ACC112 (cell line): Measurements from ENCODE around the gene EIF2S2.
A peak's percentile ranks its signal among the peaks of the same experiment; 100 is the strongest.
"Not testable (repeated sequence)": the region's sequence is repeated elsewhere in the genome, so short reads cannot be mapped to it uniquely, and the experiment has no call there.

Experiments
- H2AFZ ChIP-seq: fragments of 200-600 bp; sonication (generic); one replicate; pipeline ENCODE4 v1.6.0; 2017; ENCODE audit warnings: antibody characterized with exemption, low read length; ENCODE audit not compliant: unreplicated experiment
- H3K27ac ChIP-seq: fragments of 200-600 bp; sonication (generic); 2 replicates; pipeline ENCODE4 v1.5.1; 2014; ENCODE audit warnings: low read depth, mild to moderate bottlenecking, antibody characterized with exemption, low read length, moderate library complexity
- H3K27me3 ChIP-seq: fragments of 200-600 bp; sonication (generic); 2 replicates; pipeline ENCODE4 v1.6.1; 2014; ENCODE audit warnings: mild to moderate bottlenecking, antibody characterized with exemption, low read length, moderate library complexity, mixed read lengths; ENCODE audit not compliant: insufficient read depth
- H3K36me3 ChIP-seq: fragments of 200-600 bp; sonication (generic); 2 replicates; pipeline ENCODE4 v1.6.1; 2016; ENCODE audit warnings: mild to moderate bottlenecking, antibody characterized with exemption, low read length, moderate library complexity, mixed read lengths; ENCODE audit not compliant: insufficient read depth
- H3K4me1 ChIP-seq: fragments of 200-600 bp; sonication (generic); one replicate; pipeline ENCODE4 v1.6.1; 2016; ENCODE audit warnings: low read length, mixed read lengths; ENCODE audit not compliant: insufficient read depth, unreplicated experiment, control insufficient read depth
- H3K4me3 ChIP-seq: fragments of 200-600 bp; sonication (generic); 2 replicates; pipeline ENCODE4 v1.5.1; 2014; ENCODE audit warnings: mild to moderate bottlenecking, low read depth, low read length
- H3K79me2 ChIP-seq: fragments of 200-600 bp; sonication (generic); one replicate; pipeline ENCODE4 v1.6.0; 2016; ENCODE audit warnings: low read length; ENCODE audit not compliant: control insufficient read depth, unreplicated experiment, insufficient read depth

The EIF2S2 gene

DNA sequence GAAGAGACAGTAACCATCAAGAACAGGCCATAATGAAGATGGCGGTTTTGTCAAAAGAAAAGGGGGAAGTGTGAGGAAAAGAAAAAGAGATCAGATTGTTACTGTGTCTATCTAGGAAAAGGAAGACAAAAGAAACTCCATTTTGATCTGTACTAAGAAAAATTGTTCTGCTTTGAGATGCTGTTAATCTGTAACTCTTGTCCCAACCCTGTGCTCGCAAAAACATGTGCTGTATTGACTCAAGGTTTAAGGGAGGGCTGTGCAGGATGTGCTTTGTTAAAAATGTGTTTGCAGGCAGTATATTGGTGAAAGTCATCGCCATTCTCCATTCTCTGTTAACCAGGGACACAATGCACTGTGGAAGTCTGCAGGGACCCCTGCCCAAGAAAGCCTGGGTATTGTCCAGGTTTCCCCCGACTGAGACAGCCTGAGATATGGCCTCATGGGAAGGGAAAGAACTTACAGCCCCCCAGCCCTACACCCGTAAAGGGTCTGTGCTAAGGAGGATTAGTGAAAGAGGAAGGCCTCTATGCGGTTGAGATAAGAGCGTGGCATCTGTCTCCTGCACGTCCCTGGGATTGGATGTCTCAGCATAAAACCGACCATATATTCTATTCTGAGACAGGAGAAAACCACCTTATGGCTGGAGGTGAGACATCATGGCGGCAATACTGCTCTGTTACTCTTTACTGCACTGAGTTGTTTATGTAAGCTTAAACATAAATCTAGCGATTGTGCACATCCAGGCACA lies 23.7 kb upstream of the EIF2S2 start:
- H3K79me2 ChIP-seq, H3K27me3 ChIP-seq, H2AFZ ChIP-seq, H3K27ac ChIP-seq, H3K36me3 ChIP-seq, H3K4me3 ChIP-seq, H3K4me1 ChIP-seq: not testable (repeated sequence)

DNA sequence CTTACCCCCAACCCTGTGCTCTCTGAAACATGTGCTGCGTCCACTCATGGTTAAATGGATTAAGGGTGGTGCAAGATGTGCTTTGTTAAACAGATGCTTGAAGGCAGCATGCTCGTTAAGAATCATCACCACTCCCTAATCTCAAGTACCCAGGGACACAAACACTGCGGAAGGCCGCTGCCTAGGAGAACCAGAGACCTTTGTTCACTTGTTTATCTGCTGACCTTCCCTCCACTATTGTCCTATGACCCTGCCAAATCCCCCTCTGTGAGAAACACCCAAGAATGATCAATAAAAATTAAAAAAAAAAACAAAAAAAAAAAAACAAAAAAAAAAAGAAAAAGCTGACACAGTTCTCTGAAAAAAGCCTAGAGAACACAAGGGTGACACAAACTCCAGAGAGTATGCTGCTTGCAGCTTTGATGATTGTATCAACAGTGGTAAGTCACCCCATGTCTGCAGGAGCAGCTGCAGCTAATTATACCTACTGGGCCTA lies 21.4 kb upstream of the EIF2S2 start:
- not testable (repeated sequence) for H3K27ac ChIP-seq

DNA sequence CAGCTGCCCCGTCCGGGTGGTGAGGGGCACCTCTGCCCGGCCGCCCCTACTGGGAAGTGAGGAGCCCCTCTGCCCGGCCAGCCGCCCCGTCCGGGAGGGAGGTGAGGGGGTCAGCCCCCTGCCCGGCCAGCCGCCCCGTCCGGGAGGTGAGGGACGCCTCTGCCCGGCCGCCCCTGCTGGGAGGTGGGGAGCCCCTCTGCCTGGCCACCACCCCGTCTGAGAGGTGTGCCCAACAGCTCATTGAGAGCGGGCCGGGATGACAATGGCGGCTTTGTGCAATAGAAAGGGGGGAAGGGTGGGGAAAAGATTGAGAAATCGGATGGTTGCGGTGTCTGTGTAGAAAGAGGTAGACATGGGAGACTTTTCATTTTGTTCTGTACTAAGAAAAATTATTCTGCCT lies 20.9 kb upstream of the EIF2S2 start:
- H3K79me2 ChIP-seq, H3K36me3 ChIP-seq, H2AFZ ChIP-seq, H3K4me3 ChIP-seq, H3K4me1 ChIP-seq, H3K27me3 ChIP-seq, H3K27ac ChIP-seq: not testable (repeated sequence)

More for the DNA sequence above, 21.4 kb upstream of the EIF2S2 start:
- H3K4me1 ChIP-seq, H3K36me3 ChIP-seq, H2AFZ ChIP-seq, H3K27me3 ChIP-seq, H3K4me3 ChIP-seq, H3K79me2 ChIP-seq: not testable (repeated sequence)

DNA sequence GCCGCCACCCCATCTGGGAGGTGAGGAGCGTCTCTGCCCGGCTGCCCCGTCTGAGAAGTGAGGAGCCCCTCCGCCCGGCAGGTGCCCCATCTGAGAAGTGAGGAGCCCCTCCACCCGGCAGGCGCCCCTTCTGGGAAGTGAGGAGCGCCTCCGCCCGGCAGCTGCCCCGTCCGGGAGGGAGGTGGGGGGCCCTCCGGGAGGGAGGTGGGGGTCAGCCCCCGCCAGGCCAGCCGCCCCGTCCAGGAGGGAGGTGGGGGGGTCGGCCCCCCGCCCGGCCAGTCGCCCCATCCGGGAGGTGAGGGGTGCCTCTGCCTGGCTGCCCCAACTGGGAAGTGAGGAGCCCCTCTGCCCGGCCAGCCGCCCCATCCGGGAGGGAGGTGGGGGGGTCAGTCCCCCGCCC lies 20.4 kb upstream of the EIF2S2 start:
- H3K27me3 ChIP-seq, H3K27ac ChIP-seq, H3K4me3 ChIP-seq, H3K36me3 ChIP-seq, H3K79me2 ChIP-seq, H3K4me1 ChIP-seq, H2AFZ ChIP-seq: not testable (repeated sequence)

DNA sequence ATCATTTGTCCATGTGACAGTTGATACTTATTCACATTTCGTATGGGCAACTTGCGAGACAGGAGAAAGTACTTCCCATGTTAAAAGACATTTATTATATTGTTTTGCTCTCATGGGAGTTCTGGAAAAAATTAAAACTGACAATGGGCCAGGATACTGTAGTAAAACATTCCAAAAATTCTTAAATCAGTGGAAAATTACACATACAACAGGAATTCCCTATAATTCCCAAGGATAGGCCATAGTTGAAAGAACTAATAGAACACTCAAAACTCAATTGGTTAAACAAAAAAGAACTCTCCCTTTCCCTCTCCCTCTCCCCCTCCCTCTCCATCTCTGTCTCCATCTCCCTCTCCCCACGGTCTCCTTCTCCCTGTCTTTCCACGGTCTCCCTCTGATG lies 19.4 kb upstream of the EIF2S2 start:
- Histone ChIP-seq H3K27ac (no peak overlapping the region), H3K27me3 (no peaks in the 10 kb centered on the region), H3K36me3 (no peaks in the 10 kb centered on the region), H3K79me2 (no peaks in the 10 kb centered on the region), H3K4me3 (no peak overlapping the region), H2AFZ (no peak overlapping the region), H3K4me1 (peaks cover 4% of the 10 kb centered on the region)

DNA sequence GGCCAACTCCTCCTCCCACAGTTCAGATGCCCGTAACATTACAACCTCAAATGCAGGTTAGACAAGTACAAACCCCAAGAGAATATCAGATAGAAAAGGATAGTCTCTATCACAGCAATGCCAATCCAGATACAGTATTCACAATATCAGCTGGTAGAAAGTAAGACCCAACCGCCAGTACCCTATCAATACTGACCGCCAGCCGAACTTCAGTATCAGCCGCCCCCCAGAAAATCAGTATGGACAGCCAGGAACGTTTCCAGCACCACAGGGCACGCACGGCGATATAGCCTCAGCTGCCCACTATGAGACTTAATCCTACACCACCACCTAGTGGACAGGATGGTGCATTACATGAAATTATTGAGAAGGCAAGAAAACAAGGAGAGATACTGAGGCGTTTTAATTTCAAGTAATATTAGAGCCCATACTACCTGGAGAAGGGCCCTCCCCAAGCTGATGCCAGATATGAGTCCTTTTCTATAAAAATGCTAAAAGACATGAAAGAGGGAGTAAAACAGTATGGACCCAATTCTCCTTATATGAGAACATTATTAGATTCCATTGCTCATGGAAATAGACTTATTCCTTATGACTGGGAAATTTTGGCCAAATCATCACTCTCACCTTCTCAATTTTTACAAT lies 17.6 kb upstream of the EIF2S2 start:
- peak overlapping the region; percentile 61 for H3K4me3 ChIP-seq
- H2AFZ ChIP-seq: peak overlapping the region; percentile 60

DNA sequence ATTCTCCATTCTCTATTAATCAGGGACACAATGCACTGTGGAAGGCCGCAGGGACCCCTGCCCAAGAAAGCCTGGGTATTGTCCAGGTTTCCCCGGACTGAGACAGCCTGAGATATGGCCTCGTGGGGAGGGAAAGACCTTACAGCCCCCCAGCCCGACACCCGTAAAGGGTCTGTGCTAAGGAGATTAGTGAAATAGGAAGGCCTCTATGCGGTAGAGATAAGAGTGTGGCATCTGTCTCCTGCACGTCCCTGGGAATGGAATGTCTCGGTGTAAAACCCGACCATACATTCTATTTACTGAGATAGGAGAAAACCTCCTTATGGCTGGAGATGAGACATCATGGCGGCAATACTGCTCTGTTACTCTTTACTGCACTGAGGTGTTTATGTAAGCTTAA lies 15.7 kb upstream of the EIF2S2 start:
- Histone ChIP-seq H3K27ac (no peak overlapping the region), H2AFZ (no peak overlapping the region), H3K27me3 (no peaks in the 10 kb centered on the region)

More for the DNA sequence above, 17.6 kb upstream of the EIF2S2 start:
- no peaks in the 10 kb centered on the region for H3K79me2 ChIP-seq
- H3K27me3 ChIP-seq: no peaks in the 10 kb centered on the region
- H3K4me1 ChIP-seq: peaks cover 8% of the 10 kb centered on the region
- no peaks in the 10 kb centered on the region for H3K36me3 ChIP-seq
- no peak overlapping the region for H3K27ac ChIP-seq

DNA sequence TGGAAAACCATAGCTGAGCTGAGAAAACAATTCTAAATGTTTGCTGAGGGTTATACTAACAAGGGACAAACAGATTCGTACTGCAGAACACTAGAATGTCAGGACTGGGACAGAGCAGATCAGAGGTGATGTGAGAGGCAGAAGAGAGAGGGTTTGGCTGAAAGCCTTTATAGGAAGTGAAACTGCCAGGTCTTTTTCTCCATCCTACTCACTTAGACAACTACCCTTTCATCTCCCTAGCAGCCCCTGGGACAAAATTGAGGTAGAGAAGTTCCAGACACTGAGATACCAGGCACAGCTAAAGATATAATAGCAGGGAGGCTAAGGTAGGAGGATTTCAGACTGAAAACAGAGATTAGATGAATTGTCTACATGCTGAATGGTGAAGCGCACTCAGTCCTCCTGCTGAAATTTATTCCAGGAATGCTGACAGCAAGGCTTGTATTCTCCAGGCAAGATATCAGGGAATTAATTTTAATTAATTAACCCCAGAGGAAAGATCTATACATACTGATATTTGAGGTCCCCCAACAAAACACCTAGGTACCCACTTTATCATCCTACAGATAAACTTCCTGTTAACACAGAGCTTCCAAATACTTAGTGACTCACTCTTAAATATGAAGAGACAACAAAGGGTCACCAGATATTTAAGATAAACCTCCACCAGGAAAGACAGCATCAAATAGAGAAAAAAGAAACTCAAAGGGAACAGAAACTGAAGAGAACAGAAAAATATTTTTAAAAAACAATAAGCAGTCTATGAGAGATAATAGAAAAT lies 12.6 kb upstream of the EIF2S2 start:
- no peak overlapping the region for H3K4me3 ChIP-seq
- no peak overlapping the region for H2AFZ ChIP-seq
- no peaks in the 10 kb centered on the region for H3K79me2 ChIP-seq

More for the DNA sequence above, 15.7 kb upstream of the EIF2S2 start:
- H3K36me3 ChIP-seq: no peaks in the 10 kb centered on the region
- no peaks in the 10 kb centered on the region for H3K79me2 ChIP-seq
- H3K4me1 ChIP-seq: peaks cover 10% of the 10 kb centered on the region
- no peak overlapping the region for H3K4me3 ChIP-seq

DNA sequence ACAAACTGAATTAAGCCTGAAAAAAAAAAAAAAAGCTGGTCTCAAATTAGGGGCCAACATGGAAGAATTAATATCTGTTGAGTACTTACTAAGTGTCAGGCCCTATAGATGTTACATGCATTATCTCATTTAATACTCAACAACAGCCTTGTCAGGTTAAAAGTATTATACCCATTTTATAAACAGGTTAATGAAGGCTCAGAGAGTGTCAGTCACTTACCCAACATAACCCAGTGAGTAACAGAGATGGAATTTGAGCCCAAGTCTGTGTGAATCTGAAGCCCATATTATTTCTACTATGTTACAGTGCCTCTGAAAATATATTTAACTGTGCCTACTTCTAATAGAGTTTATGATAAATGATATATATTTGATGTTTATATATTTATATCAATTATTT lies 11.3 kb upstream of the EIF2S2 start:
- Histone ChIP-seq H3K36me3 (no peaks in the 10 kb centered on the region), H3K79me2 (no peaks in the 10 kb centered on the region), H2AFZ (no peak overlapping the region)

More for the DNA sequence above, 12.6 kb upstream of the EIF2S2 start:
- Histone ChIP-seq H3K27me3 (no peaks in the 10 kb centered on the region), H3K27ac (no peak overlapping the region), H3K4me1 (peaks cover 10% of the 10 kb centered on the region), H3K36me3 (no peaks in the 10 kb centered on the region)

DNA sequence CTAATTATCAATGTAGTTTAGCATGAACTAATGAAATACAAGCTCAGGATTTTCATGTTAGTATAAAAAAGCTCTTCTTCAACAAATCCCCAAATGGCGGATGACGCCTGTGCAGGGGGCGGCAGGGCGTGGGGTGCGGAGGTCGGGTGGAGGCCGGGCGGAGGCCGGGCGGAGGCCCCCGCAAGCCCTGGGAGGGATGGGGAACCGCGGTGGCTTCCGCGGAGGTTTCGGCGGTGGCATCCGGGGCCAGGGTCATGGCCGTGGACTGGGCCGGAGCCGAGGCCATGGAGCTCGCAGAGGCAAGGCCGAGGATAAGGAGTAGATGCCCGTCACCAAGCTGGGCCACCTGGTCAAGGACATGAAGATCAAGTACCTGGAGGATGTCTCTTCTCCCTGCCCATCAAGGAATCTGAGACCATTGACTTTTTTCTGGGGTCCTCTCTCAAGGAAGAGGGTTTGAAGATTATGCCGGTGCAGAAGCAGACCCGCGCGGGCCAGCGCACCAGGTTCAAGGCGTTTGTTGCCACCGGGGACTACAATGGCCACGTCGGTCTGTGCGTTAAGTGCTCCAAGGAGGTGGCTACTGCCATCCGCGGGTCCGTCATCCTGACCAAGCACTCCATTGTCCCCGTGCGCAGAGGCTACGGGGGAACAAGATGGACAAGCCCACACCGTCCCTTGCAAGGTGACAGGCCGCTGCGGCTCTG lies 10.4 kb upstream of the EIF2S2 start:
- Histone ChIP-seq H2AFZ (no peak overlapping the region), H3K36me3 (no peaks in the 10 kb centered on the region), H3K4me3 (no peak overlapping the region), H3K27ac (no peak overlapping the region), H3K27me3 (no peaks in the 10 kb centered on the region), H3K79me2 (no peaks in the 10 kb centered on the region), H3K4me1 (peaks cover 6% of the 10 kb centered on the region)

More for the DNA sequence above, 11.3 kb upstream of the EIF2S2 start:
- Histone ChIP-seq H3K27ac (no peak overlapping the region), H3K4me3 (no peak overlapping the region), H3K4me1 (peaks cover 6% of the 10 kb centered on the region), H3K27me3 (no peaks in the 10 kb centered on the region)
